NCI-H510A treated with DMSO at 0.1 percent for 48 hours (cell line): Measurements from ENCODE around the gene SMPD4.
A peak's percentile ranks its signal among the peaks of the same experiment; 100 is the strongest.
"Not testable (repeated sequence)": the region's sequence is repeated elsewhere in the genome, so short reads cannot be mapped to it uniquely, and the experiment has no call there.

ENCODE experiments used
- DNase-seq: peaks from one replicate; lab custom pipeline; 2025; lab: John Stamatoyannopoulos, UW

The SMPD4 gene, protein sequence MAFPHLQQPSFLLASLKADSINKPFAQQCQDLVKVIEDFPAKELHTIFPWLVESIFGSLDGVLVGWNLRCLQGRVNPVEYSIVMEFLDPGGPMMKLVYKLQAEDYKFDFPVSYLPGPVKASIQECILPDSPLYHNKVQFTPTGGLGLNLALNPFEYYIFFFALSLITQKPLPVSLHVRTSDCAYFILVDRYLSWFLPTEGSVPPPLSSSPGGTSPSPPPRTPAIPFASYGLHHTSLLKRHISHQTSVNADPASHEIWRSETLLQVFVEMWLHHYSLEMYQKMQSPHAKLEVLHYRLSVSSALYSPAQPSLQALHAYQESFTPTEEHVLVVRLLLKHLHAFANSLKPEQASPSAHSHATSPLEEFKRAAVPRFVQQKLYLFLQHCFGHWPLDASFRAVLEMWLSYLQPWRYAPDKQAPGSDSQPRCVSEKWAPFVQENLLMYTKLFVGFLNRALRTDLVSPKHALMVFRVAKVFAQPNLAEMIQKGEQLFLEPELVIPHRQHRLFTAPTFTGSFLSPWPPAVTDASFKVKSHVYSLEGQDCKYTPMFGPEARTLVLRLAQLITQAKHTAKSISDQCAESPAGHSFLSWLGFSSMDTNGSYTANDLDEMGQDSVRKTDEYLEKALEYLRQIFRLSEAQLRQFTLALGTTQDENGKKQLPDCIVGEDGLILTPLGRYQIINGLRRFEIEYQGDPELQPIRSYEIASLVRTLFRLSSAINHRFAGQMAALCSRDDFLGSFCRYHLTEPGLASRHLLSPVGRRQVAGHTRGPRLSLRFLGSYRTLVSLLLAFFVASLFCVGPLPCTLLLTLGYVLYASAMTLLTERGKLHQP

DNA sequence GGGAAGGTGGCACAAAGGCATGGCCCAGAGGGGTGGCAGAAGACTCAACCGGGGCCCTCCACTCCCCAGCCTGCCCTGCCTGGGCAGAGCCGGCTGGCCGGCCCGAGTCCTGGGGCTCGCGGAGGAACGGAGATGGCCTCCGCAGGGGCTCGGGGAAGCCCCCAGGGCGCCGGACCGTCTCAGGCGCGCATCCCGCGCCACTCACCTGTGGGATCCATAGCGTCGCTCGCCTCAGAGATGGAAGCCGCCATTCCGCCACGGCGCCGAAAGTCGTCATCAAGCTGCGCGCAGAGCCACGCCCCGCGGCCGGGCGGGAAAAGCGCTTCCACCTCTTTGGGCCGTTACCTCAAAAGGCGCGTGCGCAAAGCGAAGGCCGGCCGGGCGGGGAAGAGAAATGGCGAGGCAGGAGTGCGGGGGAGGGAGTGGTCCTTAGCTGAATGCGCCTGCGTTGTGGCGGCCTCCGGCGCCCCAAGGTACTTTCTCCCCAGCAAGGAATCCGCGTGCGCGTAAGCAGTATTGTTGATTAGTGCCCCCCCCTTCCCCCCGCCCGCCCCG, at the start of gene SMPD4:
Gene SMPD4, minus strand, starts transcription at position 278 of the 555 bp plus-strand sequence. CDS start 5,010 bp downstream, outside the sequence.
- DNase-seq: peak; percentile 93

DNA sequence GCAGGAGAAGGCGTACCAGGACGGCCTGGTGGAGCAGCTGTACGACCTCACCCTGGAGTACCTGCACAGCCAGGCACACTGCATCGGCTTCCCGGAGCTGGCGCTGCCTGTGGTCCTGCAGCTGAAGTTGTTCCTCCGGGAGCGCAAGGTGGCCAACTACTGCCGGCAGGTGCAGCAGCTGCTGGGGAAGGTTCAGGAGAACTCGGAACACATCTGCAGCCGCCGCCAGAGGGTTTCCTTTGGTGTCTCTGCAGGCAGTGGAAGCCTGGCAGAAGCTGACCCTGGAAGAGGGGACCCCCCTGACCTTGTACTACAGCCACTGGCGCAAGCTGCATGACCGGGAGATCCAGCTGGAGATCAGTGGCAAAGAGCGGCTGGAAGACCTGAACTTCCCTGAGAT, 49.5 kb upstream of the SMPD4 start:
- not testable (repeated sequence) for DNase-seq

DNA sequence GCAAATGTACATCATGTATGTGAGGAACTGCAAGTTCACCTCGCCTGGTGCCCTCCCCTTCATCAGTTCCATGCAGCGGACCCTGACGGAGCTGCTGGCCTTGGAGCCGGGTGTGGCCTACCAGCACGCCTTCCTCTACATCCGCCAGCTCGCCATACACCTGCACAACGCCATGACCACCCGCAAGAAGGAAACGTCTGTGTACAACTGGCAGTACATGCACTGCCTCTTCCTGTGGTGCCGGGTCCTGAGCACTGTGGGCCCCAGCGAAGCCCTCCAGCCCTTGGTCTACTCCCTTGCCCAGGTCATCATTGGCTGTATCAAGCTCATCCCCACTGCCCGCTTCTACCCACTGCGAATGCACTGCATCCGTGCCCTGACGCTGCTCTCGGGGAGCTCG, 49.0 kb upstream of the SMPD4 start:
- not testable (repeated sequence) for DNase-seq

DNA sequence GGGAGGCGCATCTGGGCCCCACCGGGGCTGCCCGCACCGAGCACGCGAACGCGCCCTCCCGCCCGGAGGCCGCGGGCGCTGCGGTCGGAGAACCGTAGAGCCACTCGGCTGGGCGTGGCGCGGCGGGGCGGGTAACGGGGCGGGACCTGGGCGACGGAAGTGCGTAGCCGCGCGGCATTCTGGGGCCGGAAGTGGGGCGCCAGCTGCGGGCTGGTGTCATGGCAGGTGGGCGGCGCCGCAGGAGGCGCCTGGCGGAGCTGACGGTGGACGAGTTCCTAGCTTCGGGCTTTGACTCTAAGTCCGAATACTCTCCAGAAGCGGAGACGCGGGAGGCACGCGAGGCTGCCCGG, 47.7 kb upstream of the SMPD4 start:
- DNase-seq: not testable (repeated sequence)

DNA sequence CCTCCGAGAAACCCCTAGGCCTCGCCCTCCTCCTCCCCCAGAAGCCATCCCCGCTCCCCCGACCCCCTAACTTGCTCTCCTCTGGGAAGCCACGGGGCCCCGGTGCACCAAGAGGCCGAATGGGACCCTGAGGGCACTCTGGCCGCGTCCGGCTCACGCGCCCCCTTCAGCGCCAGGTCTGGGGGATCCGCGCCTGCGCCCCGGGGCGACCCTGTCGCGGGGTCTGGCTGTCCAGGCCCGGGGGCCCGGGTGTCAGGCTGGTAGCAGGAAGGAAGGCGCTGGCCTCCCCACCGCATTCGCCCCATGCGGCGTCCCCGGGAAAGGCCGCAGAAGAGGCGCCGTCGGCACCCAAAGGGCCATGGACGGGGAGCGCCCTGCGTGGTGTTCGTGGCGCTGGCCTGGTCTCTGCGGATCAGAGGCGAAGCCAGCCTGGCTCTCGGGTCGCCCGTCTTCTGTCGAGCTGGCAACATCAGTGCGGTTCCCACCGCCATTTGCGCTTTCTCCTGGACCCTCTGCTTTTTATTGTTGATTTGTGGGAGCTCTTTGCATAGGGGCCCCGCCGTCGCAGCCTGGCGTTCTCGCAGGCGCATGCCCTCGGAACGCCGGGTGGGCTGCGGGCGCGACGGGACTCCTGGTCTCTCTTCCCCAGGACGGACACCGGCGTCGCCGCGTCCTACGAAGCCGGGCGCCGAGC, 47.2 kb upstream of the SMPD4 start:
- DNase-seq: not testable (repeated sequence)

DNA sequence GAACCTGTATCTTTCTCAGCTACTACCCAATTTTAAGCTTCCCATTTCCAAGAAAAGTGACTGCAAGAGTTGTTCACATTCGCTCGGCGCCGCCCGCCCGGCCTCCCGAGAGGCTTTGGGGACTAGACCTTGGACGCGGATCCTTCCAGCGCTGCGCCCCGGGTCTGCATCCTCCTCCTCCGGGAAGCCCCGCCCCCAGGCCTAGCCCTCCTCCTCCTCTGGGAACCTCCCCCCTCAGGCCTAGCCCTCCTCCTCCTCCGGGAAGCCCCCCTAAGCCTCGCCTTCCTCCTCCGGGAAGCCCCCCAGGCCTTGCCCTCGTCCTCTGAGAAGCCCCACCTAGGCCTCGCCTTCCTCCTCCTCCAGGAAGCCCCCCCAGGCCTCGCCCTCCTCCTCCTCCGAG, 46.6 kb upstream of the SMPD4 start:
- not testable (repeated sequence) for DNase-seq

DNA sequence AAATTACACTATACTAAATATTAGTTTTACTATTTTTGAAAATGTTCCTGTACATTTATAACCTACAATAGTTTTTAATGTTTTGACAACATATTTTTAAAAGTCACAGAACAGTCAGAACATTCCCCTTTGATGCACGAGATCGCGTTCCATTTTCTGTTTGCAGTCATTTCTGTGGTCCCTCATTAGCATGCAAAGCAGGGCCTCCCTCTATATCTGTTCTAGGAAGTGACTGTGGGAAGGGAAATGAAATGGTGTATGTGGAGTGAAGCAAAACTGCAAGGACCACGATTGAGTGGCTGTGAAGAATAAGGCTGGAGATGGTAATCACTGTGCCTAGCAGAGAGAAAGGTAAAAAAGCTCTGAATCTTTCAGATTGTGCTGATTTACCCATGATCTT, 41.1 kb upstream of the SMPD4 start:
- DNase-seq: not testable (repeated sequence)

DNA sequence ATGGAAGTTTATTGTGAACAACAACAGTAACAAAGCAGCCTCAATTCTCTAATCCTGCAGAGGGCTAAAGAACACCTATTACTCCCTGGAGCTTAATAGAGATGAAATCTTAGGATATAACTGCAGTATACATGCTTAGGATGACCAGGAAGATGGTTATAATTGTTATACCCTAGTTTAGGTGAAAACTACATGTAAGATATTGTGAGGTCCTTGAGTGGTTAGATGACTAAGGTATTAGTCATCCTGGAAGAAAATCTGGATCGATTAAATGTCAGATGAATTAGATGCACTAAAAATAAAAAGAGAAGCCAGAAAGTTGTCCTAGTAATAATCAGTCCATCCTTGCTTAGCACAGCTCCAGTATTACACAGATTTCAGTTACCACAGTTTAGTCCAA, 39.1 kb upstream of the SMPD4 start:
- not testable (repeated sequence) for DNase-seq

DNA sequence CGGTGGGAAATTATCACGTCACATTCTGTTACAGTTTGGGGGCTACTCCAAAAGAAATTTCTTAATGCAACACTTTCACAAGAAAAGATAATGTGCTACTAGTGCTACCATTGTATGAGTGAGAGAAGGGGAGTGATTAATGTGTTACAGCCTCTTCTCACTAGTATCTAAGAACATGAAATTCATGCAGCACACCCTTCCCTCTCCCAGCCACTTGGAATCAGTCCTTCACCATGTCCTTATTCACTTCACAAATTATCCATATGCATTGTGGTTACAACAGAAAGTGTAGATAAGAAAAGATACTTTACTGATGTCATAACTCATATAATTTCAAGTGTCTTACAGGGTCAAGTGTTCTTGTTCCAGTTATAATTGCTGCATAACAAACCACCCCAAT, 37.7 kb upstream of the SMPD4 start:
- not testable (repeated sequence) for DNase-seq

DNA sequence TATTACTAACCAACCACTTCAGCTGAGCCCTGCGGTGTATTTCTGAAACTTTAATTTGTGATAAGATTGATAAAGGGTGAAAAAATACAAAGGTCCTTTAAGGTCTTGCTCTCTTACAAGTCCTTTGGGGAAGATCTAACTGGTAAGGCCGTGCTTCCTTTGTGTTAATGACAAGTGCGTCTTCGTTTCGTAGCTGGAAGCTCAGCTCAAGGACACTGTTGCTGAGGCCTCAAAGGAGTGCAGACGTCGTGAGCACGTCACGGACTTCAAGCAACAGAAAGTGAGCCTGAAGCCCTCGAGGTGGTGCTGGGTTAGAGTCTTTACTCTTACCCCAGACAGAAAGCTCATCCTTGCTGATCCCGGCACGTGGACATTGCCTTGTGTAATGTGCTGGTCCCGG, 25.6 kb upstream of the SMPD4 start:
- not testable (repeated sequence) for DNase-seq

DNA sequence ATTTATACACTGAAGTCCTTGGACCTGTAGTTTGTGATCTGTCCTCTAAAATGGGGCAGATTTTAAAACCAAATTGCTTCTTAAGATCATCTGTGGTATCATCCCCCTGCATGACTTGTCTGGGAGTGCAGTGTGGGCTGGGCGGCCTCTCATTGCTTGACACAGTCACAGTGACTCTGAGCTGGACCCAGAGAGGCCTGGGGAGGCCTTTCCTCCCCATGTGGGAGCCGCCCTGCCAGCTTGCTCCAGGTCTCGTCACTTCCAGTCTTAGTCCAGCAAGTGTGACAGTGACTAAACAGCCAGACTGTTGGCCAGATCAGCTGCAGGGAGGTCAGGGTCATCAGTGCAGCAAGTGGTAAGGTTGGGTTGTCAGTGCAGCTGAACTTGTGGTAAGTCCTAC, 21.7 kb upstream of the SMPD4 start:
- DNase-seq: not testable (repeated sequence)

DNA sequence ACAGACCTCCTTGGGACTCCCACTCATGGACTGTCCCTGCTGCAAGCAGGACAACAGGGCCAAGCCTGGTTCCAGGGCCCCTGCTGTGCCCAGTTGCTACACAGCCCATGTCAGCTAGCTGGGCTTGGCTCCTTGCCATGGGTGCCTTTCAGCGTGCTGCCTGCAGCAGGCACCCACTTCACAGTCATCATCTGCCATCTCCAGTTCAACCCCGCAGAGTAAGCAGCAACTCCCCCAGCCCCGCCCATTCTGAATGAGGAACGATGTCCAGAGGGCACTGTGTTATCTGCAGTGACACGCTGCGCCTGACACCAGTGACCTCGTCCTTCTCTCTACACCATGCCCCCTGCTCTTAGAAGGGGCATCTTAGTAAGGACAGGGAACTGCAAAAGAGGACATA, 21.1 kb upstream of the SMPD4 start:
- DNase-seq: not testable (repeated sequence)

DNA sequence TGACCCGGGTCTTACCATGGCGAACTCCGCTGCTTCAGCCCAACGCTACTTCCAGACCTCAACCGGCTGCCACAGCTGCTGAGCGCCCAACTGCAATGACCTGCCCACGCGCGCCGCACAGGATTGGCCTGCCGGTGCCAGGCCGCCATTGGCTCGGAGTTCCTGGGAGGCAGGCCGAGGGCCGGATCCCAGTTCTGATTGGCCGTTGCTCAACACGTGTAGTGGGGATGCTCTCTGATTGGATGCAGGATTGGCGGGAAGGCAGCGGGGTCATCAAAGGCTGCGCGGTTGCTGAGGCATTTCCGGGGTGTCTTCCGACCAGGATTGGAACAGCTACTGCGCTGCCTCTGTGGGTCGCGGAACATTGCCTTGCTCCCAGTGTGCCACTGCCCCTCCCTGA, 16.9 kb upstream of the SMPD4 start, which contains the start of gene TUBA3E:
Gene TUBA3E, minus strand, starts transcription at position 97 of the 400 bp plus-strand sequence. Its CDS starts 79 bp downstream, at position 18.
- no peak for DNase-seq

DNA sequence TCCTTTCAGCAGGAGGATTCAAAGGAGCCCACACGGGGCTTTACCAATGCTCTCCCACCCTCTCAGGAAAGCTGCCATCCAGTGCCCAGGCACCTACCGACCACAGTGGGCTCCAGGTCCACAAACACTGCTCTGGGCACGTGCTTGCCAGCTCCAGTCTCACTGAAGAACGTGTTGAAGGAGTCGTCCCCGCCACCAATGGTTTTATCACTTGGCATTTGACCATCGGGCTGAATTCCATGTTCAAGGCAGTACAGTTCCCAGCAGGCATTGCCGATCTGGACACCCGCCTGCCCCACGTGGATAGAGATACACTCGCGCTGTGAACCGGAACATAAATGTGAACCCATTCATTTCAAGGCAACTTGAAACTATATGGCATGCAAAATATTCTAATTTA, 14.7 kb upstream of the SMPD4 start:
- not testable (repeated sequence) for DNase-seq

DNA sequence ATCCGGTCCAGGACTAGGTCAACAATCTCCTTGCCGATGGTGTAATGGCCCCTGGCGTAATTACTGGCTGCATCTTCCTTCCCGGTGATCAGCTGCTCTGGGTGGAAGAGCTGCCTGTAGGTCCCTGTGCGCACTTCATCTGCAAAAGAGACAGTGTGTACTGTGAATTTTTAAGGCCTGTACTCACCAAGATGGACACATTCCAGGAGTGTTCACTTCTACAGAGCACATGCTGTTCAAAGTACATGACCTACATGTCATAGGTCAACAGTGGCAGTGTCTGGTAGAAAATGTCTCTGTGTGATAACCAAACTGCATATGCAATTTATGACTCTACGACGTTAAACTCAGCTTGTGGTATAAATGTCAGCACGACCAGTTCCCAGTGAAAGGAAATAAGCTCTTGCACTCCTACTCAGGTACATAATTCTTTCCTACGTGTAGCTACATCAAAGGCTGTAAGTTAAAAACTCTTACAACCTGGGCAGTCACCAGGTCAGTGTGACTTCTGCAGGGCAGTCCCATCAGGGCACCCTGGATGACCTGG, 13.8 kb upstream of the SMPD4 start:
- not testable (repeated sequence) for DNase-seq

DNA sequence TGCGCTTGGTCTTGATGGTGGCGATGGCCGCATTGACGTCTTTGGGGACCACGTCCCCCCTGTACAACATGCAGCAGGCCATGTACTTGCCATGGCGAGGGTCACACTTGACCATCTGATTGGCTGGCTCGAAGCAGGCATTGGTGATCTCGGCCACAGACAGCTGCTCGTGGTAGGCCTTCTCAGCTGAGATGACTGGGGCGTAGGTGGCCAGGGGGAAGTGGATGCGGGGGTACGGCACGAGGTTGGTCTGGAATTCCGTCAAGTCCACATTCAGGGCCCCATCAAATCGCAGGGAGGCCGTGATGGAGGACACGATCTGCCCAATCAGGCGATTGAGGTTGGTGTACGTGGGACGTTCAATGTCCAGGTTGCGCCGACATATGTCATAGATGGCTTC, 12.4 kb upstream of the SMPD4 start:
- not testable (repeated sequence) for DNase-seq

DNA sequence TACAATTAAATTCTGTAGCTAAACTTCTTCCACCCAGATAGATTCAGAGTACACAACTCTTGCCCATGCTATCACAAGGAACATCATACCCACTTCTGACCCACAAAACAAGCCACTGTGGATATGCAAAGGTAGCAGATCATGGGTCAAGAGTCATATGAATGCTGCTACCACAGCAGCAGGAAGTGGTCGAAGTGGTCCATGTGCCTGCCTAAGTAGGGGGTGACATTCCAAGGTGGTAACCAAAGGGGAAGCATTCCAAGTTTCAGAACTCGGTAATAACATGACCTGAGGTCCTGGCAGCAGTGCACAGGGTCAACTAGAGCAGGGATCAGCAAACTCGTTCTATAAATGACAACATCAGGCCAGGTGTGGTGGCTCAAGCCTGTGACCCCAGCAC, 11.0 kb upstream of the SMPD4 start:
- DNase-seq: not testable (repeated sequence)

DNA sequence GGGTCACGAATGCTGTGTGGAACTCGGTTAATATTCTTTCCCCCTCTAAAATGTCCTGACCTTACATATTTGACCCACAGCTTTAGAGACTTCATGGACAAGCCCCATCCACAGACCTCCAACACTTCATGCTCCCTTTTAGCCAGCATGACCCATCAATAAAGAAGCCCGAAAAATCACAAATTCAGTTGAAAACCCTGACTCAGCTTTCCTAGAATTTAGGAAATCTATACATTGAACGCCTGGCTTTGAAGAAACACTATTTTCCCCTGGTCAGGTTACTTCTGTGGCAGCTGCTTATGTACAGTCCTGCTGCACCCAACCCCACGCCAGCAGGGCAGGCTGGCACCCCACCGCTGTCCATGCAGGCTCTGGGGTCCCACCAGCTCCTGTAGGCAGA, 9.9 kb upstream of the SMPD4 start:
- DNase-seq: not testable (repeated sequence)

DNA sequence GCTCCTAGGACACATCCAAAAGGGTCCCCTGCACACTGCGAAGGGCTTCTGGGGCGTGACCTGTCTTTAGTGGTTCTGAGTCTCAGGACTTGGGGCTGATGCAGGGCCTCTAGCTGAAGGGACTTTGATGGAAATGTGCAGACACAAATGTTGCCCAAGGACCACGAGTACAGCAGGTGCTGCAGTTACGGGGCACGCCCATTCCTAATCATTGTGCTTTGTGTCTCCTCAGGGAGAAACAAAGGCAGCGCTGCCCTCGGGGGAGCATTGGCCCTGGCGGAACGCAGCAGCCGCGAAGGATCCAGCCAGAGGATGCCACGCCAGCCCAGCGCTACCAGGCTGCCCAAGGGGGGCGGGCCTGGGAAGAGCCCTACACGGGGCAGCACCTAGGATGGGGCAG, 8.8 kb upstream of the SMPD4 start:
- DNase-seq: no peak

DNA sequence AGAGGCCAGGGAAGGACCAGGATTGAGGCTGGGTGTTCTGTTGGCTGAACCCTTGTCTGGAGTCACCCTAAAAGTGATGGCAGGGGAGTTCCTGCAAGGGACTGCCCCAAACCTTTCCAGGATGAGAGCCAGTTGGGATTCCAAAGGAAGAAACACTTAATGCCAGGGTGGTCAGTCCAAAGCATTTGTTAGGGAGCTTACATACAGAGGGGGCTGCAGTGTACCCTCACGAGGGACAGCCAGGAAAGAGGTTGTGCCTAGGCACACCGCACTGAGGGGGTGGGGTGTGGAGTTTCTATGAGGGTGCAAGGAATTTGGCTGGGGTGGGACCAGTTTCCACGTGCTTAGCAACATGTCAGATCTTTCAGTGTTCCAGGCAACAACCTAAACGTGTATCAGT, 7.6 kb upstream of the SMPD4 start:
- not testable (repeated sequence) for DNase-seq
